Measurements from ENCODE around the gene SPIN4. TPM values are rescaled to one million over a fixed set of nuclear protein-coding genes. Genes with fewer than 3 reads are reported as not detected.

SPIN4 gene
- total and polyA plus RNA-seq, 10 of the 15 experiments (the other 5 are each of a cell fraction or from before 2014, with no cell fraction given), result 3.3 to 17.0 (median 7.7) TPM

DNA sequence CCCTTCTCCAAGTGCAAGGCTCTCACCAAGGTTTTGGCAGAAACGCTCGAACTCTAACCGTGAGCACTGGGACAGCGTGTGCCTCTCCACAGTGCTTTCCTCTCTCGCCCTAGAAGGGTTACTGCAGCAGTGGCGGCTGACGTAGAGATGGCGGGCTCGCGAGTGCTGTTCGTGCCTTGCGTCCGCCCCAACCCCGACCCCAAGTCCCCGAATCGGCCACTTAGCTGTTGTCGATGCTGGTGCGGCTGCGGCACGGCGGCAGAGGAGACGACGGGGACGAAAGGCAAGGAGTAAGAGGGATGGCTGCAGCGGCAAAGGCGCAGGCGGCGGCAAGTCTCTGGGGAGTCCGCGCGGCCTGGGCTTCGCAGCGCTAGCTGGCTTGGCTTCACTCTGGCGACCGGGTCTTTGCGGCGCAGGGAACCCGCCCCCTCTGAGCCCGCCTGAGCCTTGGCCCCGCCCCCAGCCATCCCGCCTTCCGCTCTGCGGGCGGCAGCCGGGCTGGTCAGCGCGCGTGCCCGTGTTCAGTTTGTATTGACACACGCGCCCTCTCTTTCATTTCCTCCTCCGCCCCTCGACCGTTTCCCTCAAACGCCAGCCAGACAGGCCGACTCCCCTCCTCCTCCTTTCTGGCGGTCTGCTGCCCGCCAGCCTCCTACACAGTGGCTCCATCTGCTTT, at the start of gene SPIN4 (continued):
- TF ChIP-seq TCF3 (IDR thresholded peaks at IDR 0.05; ENCODE audit: borderline replicate concordance, insufficient read depth, low read depth, low read length) (no peak), KAT2A (conservative IDR thresholded peaks at IDR 0.05; ENCODE audit: control insufficient read depth, low read depth, low read length) (no peak), ZNF217 (IDR thresholded peaks at IDR 0.05) (no peak), FOXM1 (IDR thresholded peaks at IDR 0.05; ENCODE audit: low read depth, low read length) (no peak), IRF3 (IDR thresholded peaks at IDR 0.05) (no peak), RAD51 (IDR thresholded peaks at IDR 0.05) (no peak), NFXL1 (IDR thresholded peaks at IDR 0.05; ENCODE audit: borderline replicate concordance) (no peak), MXI1 (IDR thresholded peaks at IDR 0.05; ENCODE audit: low read depth, low read length) (no peak; the same call in 1 of the 2 replicates), KDM1A (IDR thresholded peaks at IDR 0.05; ENCODE audit: borderline replicate concordance) (no peak), HSF1 (IDR thresholded peaks at IDR 0.05; ENCODE audit: low read depth, low read length) (no peak), SUZ12 (IDR thresholded peaks at IDR 0.05; ENCODE audit: unreplicated experiment) (no peak), NBN (IDR thresholded peaks at IDR 0.05) (no peak), JUND (IDR thresholded peaks at IDR 0.05; ENCODE audit: low read depth, low read length) (no peak), ETV6 (conservative IDR thresholded peaks at IDR 0.05 in 1 of 2, IDR thresholded peaks at IDR 0.05 in 1 of 2; ENCODE audit: borderline replicate concordance in 1 of 2, low read depth in 1 of 2) (no peak), CHD1 (IDR thresholded peaks at IDR 0.05; ENCODE audit: low read depth, low read length) (no peak), SP1 (IDR thresholded peaks at IDR 0.05; ENCODE audit: low read depth, low read length) (no peak), ZNF274 (IDR thresholded peaks at IDR 0.05; ENCODE audit: insufficient read depth, insufficient read length) (no peak), MAX (IDR thresholded peaks at IDR 0.05; ENCODE audit: low read depth, low read length) (0 out of 2 replicates have a peak, but pooled peaks have one; percentile 21), NRF1 (conservative IDR thresholded peaks at IDR 0.05; ENCODE audit: low read depth, low read length) (no peak), LARP7 (IDR thresholded peaks at IDR 0.05) (no peak), SUPT20H (IDR thresholded peaks at IDR 0.05; ENCODE audit: borderline replicate concordance, control insufficient read depth, low read depth, low read length) (no peak), MEF2B (IDR thresholded peaks at IDR 0.05; ENCODE audit: partially characterized antibody, poor library complexity, severe bottlenecking) (peak; percentile 87), SREBF2 (IDR thresholded peaks at IDR 0.05; ENCODE audit: low read length) (no peak), POLR2A (IDR thresholded peaks at IDR 0.05; ENCODE audit: low read depth, low read length) (peak; percentile 88)
- TF ChIP-seq, protein P1, sequence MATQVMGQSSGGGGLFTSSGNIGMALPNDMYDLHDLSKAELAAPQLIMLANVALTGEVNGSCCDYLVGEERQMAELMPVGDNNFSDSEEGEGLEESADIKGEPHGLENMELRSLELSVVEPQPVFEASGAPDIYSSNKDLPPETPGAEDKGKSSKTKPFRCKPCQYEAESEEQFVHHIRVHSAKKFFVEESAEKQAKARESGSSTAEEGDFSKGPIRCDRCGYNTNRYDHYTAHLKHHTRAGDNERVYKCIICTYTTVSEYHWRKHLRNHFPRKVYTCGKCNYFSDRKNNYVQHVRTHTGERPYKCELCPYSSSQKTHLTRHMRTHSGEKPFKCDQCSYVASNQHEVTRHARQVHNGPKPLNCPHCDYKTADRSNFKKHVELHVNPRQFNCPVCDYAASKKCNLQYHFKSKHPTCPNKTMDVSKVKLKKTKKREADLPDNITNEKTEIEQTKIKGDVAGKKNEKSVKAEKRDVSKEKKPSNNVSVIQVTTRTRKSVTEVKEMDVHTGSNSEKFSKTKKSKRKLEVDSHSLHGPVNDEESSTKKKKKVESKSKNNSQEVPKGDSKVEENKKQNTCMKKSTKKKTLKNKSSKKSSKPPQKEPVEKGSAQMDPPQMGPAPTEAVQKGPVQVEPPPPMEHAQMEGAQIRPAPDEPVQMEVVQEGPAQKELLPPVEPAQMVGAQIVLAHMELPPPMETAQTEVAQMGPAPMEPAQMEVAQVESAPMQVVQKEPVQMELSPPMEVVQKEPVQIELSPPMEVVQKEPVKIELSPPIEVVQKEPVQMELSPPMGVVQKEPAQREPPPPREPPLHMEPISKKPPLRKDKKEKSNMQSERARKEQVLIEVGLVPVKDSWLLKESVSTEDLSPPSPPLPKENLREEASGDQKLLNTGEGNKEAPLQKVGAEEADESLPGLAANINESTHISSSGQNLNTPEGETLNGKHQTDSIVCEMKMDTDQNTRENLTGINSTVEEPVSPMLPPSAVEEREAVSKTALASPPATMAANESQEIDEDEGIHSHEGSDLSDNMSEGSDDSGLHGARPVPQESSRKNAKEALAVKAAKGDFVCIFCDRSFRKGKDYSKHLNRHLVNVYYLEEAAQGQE (IDR thresholded peaks at IDR 0.05; ENCODE audit: low read depth, low read length), result no peak
- TF ChIP-seq, protein P2, sequence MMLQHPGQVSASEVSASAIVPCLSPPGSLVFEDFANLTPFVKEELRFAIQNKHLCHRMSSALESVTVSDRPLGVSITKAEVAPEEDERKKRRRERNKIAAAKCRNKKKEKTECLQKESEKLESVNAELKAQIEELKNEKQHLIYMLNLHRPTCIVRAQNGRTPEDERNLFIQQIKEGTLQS (IDR thresholded peaks at IDR 0.05; ENCODE audit: borderline replicate concordance, extremely low read depth, low read depth, low read length), result no peak

Measured in GM12878 (cell line).